KBM-7 (cell line): ENCODE data around the gene PSAP.

Experiments used
- DNase-seq: peaks from one replicate; pipeline ENCODE4 v3.0.0-alpha.2; 2015
- in situ Hi-C: fragments of 300-500 bp; cut with MboI; formaldehyde crosslinking; loops from 2 replicates; pipeline ENCODE4 v1.14.3; 2020; ENCODE audit warnings: low sequenced_read_pairs, low pct_unique_long_range_greater_than_20kb, mixed read lengths

Gene PSAP

GRCh38 chr10:71833451-71834342, 17.4 kb downstream of the PSAP start:
- in situ Hi-C loops = no loop called here
- no peak for DNase-seq

DNA sequence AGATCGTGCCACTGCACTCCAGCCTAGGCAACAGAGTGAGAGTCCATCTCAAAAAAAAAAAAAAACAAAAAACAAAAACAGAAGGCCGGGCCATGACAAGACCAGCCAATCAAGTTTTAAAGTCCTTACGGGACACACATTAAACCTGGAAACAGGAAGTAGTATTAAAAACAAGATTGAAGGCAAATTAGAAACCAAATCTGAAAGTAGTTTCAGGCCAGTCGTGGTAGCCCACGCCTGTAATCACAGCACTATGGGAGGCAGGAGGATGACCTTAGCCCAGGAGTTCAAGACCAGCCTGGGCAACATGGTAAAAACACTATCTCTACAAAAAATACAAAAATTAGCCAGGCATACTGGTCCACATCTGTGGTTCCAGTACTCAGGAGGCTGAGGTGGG, 18.1 kb downstream of the PSAP start:
- in situ Hi-C loops = no loop called here
- no peak for DNase-seq

- in situ Hi-C loops = no loop called here
- DNase-seq = no peak
These were observed 19.2 kb downstream of the PSAP start for GRCh38 chr10:71831646-71832552.

DNA sequence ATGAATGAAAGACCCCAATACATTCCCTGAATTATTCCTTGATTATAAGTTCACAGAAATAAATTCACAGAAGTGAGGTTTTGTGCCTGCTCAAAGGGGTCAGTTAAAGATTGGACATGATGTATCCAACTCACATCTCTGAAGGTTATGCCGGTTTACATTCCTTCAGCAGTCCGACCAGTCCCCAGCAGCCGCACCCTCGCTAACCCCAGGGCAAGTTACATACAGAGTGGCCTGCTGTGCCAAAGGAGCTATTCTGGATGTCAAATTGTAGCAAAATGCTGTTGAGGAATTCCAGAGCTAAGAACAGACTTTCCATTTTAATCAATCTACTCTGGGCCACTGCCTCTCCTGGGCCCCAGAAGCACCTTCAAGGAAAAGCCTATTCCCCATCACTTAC, 20.3 kb downstream of the PSAP start:
- in situ Hi-C loops = no loop called here

GRCh38 chr10:71829896-71830295, 21.2 kb downstream of the PSAP start:
- DNase-seq = no peak
- in situ Hi-C loops = no loop called here

More for the DNA sequence above, 20.3 kb downstream of the PSAP start:
- DNase-seq = no peak

GRCh38 chr10:71829171-71829570, 21.9 kb downstream of the PSAP start:
- in situ Hi-C loops = no loop called here
- peak; percentile 72 for DNase-seq

DNA sequence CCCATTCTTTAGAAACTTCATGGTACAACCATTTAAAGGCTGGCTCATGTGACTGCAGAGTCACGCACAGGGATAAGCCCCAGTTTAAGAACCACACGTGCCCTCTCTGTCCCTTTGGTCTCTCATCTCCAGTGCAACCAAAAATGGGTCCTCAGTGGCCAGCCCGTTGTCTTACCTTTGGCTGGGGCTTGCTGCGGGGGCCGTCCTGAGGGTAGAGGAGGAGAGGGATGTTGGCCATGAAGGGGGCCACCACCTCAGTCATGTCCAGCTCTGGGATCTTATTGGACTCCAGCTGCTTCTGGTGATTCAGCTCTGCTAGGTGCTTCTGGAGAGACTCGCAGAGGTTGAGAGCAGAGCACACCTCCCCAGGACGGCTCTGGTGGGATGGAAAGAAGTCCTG, 22.3 kb downstream of the PSAP start:
- no peak for DNase-seq
- in situ Hi-C loops = no loop called here

- DNase-seq = no peak
- in situ Hi-C loops = no loop called here
These were observed 23.2 kb downstream of the PSAP start for GRCh38 chr10:71827852-71828251.

DNA sequence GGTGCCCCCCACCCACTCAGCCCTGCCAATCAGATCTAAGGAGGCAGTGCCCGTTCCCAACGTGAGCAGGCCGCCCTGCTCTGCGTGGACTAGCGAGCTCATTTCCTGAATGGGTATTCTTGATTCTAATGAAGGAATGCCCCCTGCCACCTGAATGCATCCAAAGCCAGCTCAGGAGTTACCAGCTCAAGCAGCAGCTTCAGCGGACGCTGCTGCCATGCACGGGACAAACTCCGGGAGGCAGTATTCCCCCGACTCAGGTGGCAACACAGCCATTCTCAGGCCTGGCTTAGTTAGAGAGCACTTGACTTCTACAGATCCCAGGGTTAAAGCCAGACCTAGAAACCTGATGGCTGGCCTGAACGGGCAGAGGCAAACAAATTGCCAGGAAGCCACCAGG, 25.8 kb downstream of the PSAP start:
- in situ Hi-C loops = no loop called here

DNA sequence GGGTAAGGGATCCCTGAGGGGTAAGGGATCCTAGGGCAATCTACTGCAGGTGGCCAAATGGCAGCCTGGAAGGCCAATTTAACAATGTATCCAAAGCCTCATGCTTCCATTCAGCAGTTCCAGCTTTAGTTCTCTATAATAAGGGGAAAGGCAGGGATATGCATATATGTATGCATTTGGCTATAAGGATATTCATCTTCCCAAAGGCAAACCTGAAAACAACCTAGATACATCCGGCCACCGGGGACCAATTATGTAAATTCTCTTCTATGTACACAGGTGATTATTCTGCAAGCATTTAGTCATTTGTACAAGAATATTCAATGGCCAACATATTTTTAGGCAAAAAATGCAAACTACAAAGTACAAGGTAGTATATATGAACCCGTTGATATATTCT, 26.7 kb downstream of the PSAP start:
- in situ Hi-C loops = no loop called here
- no peak for DNase-seq

More for the DNA sequence above, 25.8 kb downstream of the PSAP start:
- no peak for DNase-seq

DNA sequence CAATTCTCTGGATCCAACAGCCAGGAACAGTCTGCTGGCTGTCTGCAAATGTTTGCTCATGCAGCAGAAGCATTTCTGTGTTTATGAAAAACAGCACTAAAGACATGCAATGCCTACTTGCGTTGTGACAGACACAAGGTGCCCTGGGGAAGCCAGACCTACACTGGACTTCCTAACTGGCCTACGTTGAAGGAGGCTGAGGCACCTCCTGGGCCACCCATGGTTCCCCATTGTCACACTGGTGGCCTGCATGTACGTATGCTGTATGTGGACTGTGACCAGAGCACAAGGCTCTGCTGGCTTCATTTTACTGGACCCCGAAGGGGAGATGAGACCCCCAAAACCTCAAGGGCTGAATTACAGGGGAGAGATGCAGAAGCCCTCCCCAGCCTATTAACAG, 27.7 kb downstream of the PSAP start:
- in situ Hi-C loops = no loop called here
- DNase-seq = no peak

GRCh38 chr10:71821909-71822763, 28.9 kb downstream of the PSAP start:
- peak; percentile 27 for DNase-seq
- in situ Hi-C loops = no loop called here

DNA sequence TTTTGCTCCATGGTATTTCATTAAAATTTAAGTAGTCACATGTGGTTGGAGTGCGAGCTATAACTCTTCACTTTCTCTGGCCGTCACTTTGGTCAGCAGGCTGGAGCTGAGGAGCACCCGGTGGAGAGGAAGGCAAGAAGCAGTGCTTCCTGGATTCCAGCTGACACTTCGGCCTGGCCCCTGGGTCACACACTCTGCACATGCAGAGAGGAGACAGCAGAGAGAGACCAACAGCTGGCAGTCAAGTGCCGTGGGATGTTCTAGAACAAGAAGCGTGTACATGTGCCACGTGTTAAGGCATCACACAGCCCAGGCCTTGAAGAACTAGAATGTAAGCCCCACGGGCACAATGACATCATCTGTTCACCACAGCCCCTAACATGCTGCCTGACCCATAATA, 30.1 kb downstream of the PSAP start:
- in situ Hi-C loops = no loop called here
- no peak for DNase-seq

DNA sequence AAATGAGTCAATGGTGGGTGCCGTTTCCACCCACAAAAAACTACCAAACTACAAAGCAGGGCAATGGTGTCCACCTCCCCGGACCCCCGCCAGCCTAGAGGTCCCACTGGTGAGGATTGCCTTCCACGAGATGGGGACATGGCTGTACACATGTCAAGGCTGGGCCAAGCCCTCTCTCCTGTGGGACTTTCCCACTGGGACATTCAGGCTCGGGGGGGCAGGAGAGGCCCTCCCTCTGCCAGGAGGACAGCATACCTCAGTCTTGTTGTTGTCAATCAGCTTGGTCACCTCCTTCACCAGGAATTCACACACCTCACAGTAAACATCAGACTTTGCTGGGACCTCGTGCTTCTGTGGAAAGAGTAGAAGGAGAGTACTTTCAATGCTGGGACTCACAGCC, 31.1 kb downstream of the PSAP start:
- no peak for DNase-seq
- in situ Hi-C loops = no loop called here

DNA sequence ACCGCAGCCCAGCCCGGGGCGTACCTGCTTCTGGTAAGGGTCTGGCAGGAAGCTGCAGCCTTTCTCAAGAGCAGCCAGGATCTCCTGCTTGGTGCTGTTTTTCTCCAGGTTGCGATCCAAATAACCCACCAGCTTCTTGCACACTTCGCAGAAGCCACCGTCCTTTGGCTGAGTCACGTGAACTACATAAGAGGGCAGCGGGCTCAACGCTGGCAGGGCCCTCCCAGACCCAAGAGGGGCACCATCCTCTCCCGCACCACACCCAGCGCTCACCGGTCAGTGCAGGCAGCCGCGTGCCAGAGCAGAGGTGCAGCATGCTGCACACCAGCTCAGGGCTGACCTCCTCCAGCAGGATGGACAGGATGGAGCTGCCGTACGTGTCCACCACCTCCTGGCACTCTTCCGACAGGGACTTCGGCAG, 31.6 kb downstream of the PSAP start:
- no peak for DNase-seq
- in situ Hi-C loops = no loop called here

- in situ Hi-C loops = no loop called here
- DNase-seq = no peak
These were observed 32.3 kb downstream of the PSAP start for GRCh38 chr10:71818674-71819260.

DNA sequence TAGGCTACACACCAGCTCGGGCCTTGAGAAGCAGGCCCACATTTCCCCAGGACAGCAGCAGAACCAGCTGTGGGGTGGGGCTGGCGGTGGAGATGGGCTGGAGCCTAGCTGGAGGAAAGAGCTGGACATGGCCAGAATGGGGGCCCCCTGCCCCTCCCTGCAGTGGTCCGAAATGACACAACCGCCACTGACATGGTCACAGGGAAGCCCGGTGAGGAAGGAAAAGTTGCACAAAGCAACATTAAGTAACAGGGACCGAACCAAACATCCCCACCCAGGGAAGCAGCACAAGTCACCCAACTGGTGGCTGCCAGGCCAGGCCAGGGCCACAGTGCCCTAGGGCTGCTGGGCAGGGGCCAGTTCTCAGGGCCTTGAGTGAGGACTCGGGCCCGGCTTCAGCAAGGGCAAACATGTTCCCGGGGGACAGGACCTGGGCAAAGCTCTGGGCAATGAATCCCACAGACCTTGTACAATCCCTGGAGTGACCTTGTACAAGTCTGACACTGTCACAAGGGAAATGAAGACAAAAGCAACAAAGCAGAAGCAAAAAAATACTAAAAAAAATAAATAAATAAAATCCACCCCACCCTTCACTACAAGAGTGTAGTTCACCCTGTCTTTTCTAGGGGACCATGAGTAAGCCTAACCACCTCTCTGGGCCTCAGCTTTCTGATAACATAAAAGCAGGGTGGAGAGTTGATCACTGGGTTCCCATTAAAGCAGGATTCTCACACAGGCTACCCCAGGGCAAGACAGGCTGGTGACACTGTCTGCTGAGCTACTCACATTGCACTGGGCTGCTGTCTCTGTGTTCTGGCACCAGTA, 33.0 kb downstream of the PSAP start:
- no peak for DNase-seq
- in situ Hi-C loops = no loop called here

- no peak for DNase-seq
- in situ Hi-C loops = no loop called here
These were observed 34.0 kb downstream of the PSAP start for GRCh38 chr10:71816936-71817618.
